ENCODE data around the gene FBXW4.

FBXW4 gene

DNA sequence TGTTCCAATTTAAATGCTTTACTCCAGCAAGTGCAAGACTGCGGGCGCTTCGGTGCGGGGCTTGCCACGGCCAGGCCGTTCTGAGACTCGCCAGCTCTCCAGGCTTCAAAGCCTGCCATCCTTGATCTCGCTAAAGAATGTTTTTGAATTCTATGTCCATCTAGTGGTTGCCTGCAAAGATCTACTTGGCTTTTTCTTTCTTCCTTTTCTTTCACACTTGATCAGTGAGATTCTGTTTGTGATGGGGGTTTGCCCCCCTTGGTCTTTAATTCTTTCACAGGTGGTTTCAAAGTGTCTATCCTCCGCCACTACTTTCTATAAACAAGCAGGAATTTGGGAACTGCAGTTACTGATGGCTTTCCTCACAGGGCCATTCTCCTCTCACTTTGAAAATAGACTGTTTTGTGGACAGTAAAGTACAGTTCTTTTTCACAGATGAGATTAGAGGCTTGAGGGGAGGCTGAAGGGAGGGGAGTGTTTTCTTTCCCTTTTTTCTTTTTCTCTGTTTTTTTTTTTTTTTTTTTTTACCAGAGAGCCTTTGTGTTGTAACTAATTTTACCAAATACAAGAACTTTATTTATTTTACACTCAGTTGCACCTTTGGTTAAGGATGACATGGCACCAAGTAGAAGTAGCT is 15.2 kb upstream of the FBXW4 start:
- CTCF ChIA-PET: interaction anchor here (0.5 to 1.5 kb wide), 3 partner anchors 11 to 113 kb away, joined by 3 to 4 read pairs (median 4); no protein-coding TSS in a partner anchor
- H3K4me3 ChIP-seq (ENCODE audit: low read depth, low read length): no peak overlapping the region
- H3K4me1 ChIP-seq (ENCODE audit: control insufficient read depth, insufficient read depth, low read length): peaks cover 22% of the 10 kb centered on the region; the same call in 1 of the 2 replicates
- H3K36me3 ChIP-seq (ENCODE audit: control insufficient read depth in 2 of 2, insufficient read depth in 1 of 2, low read length in 2 of 2): no peaks in the 10 kb centered on the region
- H3K9me3 ChIP-seq (ENCODE audit: control insufficient read depth, insufficient read depth, low read depth, low read length): no peaks in the 10 kb centered on the region
- H3K27ac ChIP-seq (ENCODE audit: extremely low read depth, low read depth, low read length): peak overlapping the region; percentile 52; the same call in 1 of the 2 replicates
- POLR2A ChIA-PET: interaction anchor here (0.6 to 1.6 kb wide), 3 partner anchors 16 to 403 kb away, joined by 4 to 6 read pairs (median 5); no protein-coding TSS in a partner anchor
- TF ChIP-seq ZBTB7A (tag by site-specific recombination; IDR thresholded peaks at IDR 0.05; ENCODE audit: low read depth) (no peak), YY2 (tag by site-specific recombination; IDR thresholded peaks at IDR 0.05) (no peak), ZNF785 (tag by site-specific recombination; IDR thresholded peaks at IDR 0.05) (no peak), ZNF311 (tag by site-specific recombination; IDR thresholded peaks at IDR 0.05; ENCODE audit: borderline replicate concordance) (no peak), ELK4 (IDR thresholded peaks at IDR 0.05; ENCODE audit: borderline replicate concordance, low read depth, low read length) (no peak), KLF10 (tag by site-specific recombination; IDR thresholded peaks at IDR 0.05) (no peak), ZNF600 (tag by site-specific recombination; IDR thresholded peaks at IDR 0.05) (no peak), ZNF571 (tag by site-specific recombination; IDR thresholded peaks at IDR 0.05) (no peak), SETDB1 (IDR thresholded peaks at IDR 0.05; ENCODE audit: insufficient read length, low read length) (no peak), ZBTB44 (tag by site-specific recombination; IDR thresholded peaks at IDR 0.05) (0 out of 2 replicates have a peak, but pooled peaks have one; percentile 24), ZNF114 (tag by site-specific recombination; IDR thresholded peaks at IDR 0.05) (no peak), ZNF510 (tag by site-specific recombination; IDR thresholded peaks at IDR 0.05; ENCODE audit: insufficient replicate concordance) (no peak), PRDM4 (tag by site-specific recombination; IDR thresholded peaks at IDR 0.05) (no peak), ZNF768 (tag by site-specific recombination; IDR thresholded peaks at IDR 0.05) (no peak), KLF1 (tag by site-specific recombination; IDR thresholded peaks at IDR 0.05) (no peak), PRDM1 (tag by site-specific recombination; IDR thresholded peaks at IDR 0.05) (peak; percentile 83), ZNF514 (tag by site-specific recombination; IDR thresholded peaks at IDR 0.05) (no peak), ZNF473 (tag by site-specific recombination; IDR thresholded peaks at IDR 0.05) (no peak), ZNF529 (tag by site-specific recombination; IDR thresholded peaks at IDR 0.05; ENCODE audit: insufficient replicate concordance) (no peak), ZNF302 (tag by site-specific recombination; IDR thresholded peaks at IDR 0.05; ENCODE audit: low read depth) (no peak), ZNF366 (tag by site-specific recombination; conservative IDR thresholded peaks at IDR 0.05) (no peak), TCF7L2 (IDR thresholded peaks at IDR 0.05; ENCODE audit: borderline replicate concordance, low read depth, low read length) (0 out of 2 replicates have a peak, but pooled peaks have one; percentile 16), ZNF37A (tag by site-specific recombination; IDR thresholded peaks at IDR 0.05) (no peak), ZNF362 (tag by site-specific recombination; IDR thresholded peaks at IDR 0.05) (peak; percentile 70; the same call in 1 of the 2 replicates)
- TF ChIP-seq, protein P1, sequence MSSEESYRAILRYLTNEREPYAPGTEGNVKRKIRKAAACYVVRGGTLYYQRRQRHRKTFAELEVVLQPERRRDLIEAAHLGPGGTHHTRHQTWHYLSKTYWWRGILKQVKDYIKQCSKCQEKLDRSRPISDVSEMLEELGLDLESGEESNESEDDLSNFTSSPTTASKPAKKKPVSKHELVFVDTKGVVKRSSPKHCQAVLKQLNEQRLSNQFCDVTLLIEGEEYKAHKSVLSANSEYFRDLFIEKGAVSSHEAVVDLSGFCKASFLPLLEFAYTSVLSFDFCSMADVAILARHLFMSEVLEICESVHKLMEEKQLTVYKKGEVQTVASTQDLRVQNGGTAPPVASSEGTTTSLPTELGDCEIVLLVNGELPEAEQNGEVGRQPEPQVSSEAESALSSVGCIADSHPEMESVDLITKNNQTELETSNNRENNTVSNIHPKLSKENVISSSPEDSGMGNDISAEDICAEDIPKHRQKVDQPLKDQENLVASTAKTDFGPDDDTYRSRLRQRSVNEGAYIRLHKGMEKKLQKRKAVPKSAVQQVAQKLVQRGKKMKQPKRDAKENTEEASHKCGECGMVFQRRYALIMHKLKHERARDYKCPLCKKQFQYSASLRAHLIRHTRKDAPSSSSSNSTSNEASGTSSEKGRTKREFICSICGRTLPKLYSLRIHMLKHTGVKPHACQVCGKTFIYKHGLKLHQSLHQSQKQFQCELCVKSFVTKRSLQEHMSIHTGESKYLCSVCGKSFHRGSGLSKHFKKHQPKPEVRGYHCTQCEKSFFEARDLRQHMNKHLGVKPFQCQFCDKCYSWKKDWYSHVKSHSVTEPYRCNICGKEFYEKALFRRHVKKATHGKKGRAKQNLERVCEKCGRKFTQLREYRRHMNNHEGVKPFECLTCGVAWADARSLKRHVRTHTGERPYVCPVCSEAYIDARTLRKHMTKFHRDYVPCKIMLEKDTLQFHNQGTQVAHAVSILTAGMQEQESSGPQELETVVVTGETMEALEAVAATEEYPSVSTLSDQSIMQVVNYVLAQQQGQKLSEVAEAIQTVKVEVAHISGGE (tag by site-specific recombination; conservative IDR thresholded peaks at IDR 0.05; ENCODE audit: low read depth): no peak
- TF ChIP-seq, protein P2, sequence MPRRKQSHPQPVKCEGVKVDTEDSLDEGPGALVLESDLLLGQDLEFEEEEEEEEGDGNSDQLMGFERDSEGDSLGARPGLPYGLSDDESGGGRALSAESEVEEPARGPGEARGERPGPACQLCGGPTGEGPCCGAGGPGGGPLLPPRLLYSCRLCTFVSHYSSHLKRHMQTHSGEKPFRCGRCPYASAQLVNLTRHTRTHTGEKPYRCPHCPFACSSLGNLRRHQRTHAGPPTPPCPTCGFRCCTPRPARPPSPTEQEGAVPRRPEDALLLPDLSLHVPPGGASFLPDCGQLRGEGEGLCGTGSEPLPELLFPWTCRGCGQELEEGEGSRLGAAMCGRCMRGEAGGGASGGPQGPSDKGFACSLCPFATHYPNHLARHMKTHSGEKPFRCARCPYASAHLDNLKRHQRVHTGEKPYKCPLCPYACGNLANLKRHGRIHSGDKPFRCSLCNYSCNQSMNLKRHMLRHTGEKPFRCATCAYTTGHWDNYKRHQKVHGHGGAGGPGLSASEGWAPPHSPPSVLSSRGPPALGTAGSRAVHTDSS (tag by site-specific recombination; IDR thresholded peaks at IDR 0.05): no peak
